Astrocyte (in vitro differentiated cells and primary cell): ENCODE data around the gene SHOC2. TPM values are rescaled to one million over a fixed set of nuclear protein-coding genes. Genes with fewer than 3 reads are reported as not detected.

ENCODE experiments used
- DNase-seq: peaks from one replicate; pipeline ENCODE4 v3.0.0-alpha.2; 2010; ENCODE audit warnings: low read depth
- FAIRE-seq: peaks from 2 replicates; lab custom pipeline; 2011; peaks lifted over from hg19 to GRCh38; lab: Jason Lieb, UNC
- H2AFZ ChIP-seq: 2 replicates; pipeline ENCODE4 v1.6.0; 2012; ENCODE audit warnings: low read depth, low read length, inconsistent platforms
- H3K27ac ChIP-seq: 2 replicates; pipeline ENCODE4 v1.5.1; 2011; ENCODE audit warnings: low read depth, low read length, inconsistent platforms
- H3K27me3 ChIP-seq: 2 replicates; pipeline ENCODE4 v1.6.0; 2011; ENCODE audit warnings: low read length, inconsistent platforms; ENCODE audit not compliant: insufficient read depth
- H3K36me3 ChIP-seq: 2 replicates; pipeline ENCODE4 v1.5.1; 2011; ENCODE audit warnings: low read length, inconsistent platforms; ENCODE audit not compliant: insufficient read depth
- H3K4me1 ChIP-seq: 2 replicates; pipeline ENCODE4 v1.5.1; 2011; ENCODE audit warnings: low read length, inconsistent platforms; ENCODE audit not compliant: insufficient read depth
- H3K4me2 ChIP-seq: 2 replicates; pipeline ENCODE4 v1.6.0; 2012; ENCODE audit warnings: low read length, inconsistent platforms
- H3K4me3 ChIP-seq: 2 replicates; pipeline ENCODE4 v1.5.1; 2011; ENCODE audit warnings: low read depth, mild to moderate bottlenecking, low read length, inconsistent platforms; ENCODE audit not compliant: insufficient read depth
- H3K79me2 ChIP-seq: 2 replicates; pipeline ENCODE4 v1.6.0; 2012; ENCODE audit warnings: mild to moderate bottlenecking, low read length, inconsistent platforms; ENCODE audit not compliant: insufficient read depth
- H3K9ac ChIP-seq: 2 replicates; pipeline ENCODE4 v1.6.0; 2012; ENCODE audit warnings: mild to moderate bottlenecking, low read length, inconsistent platforms
- H3K9me3 ChIP-seq: 2 replicates; pipeline ENCODE4 v1.5.1; 2012; ENCODE audit warnings: low read depth, mild to moderate bottlenecking, low read length, inconsistent platforms; ENCODE audit not compliant: insufficient read depth
- H4K20me1 ChIP-seq: 2 replicates; pipeline ENCODE4 v1.6.0; 2012; ENCODE audit warnings: low read length, inconsistent platforms; ENCODE audit not compliant: insufficient read depth
- H3K27ac Mint-ChIP-seq: one replicate; pipeline ENCODE4 v1.8.0; 2021; ENCODE audit warnings: mild to moderate bottlenecking, mixed read lengths; ENCODE audit not compliant: unreplicated experiment
- H3K27me3 Mint-ChIP-seq: one replicate; pipeline ENCODE4 v1.8.0; 2021; ENCODE audit warnings: low read depth, mixed read lengths; ENCODE audit not compliant: unreplicated experiment
- H3K36me3 Mint-ChIP-seq: one replicate; pipeline ENCODE4 v1.8.0; 2021; ENCODE audit warnings: low read depth, mixed read lengths; ENCODE audit not compliant: unreplicated experiment
- H3K4me1 Mint-ChIP-seq: one replicate; pipeline ENCODE4 v1.8.0; 2021; ENCODE audit warnings: low read depth, mixed read lengths; ENCODE audit not compliant: unreplicated experiment
- H3K4me3 Mint-ChIP-seq: one replicate; pipeline ENCODE4 v1.8.0; 2021; ENCODE audit warnings: mild to moderate bottlenecking, moderate library complexity, mixed read lengths; ENCODE audit not compliant: unreplicated experiment
- H3K9me3 Mint-ChIP-seq: one replicate; pipeline ENCODE4 v1.8.0; 2021; ENCODE audit warnings: mild to moderate bottlenecking, mixed read lengths; ENCODE audit not compliant: unreplicated experiment
- EZH2 ChIP-seq: IDR thresholded peaks from 2 replicates; pipeline ENCODE4 v1.6.1; 2012; ENCODE audit warnings: mild to moderate bottlenecking, low read length, inconsistent platforms; ENCODE audit not compliant: insufficient read depth
- total RNA-seq: library from RNA; stranded (reverse); gene quantifications from 2 replicates; pipeline ENCODE4 v1.2.1, GENCODE V29; 2021
- TF ChIP-seq, protein P1 (sequence below): IDR thresholded peaks from 2 replicates; pipeline ENCODE4 v1.5.1; 2011; ENCODE audit warnings: low read depth, mild to moderate bottlenecking, inconsistent platforms, low read length, moderate library complexity; ENCODE audit not compliant: insufficient read depth

SHOC2 gene
- total RNA-seq, 1 donor from 2014 or later, result 80.7 TPM

GRCh38 chr10:110946496-110946895, 27.1 kb downstream of the SHOC2 start:
- DNase-seq (no peak), FAIRE-seq (no peak)
- H3K36me3 Mint-ChIP-seq, result peaks cover 26% of the 10 kb centered on the region

DNA sequence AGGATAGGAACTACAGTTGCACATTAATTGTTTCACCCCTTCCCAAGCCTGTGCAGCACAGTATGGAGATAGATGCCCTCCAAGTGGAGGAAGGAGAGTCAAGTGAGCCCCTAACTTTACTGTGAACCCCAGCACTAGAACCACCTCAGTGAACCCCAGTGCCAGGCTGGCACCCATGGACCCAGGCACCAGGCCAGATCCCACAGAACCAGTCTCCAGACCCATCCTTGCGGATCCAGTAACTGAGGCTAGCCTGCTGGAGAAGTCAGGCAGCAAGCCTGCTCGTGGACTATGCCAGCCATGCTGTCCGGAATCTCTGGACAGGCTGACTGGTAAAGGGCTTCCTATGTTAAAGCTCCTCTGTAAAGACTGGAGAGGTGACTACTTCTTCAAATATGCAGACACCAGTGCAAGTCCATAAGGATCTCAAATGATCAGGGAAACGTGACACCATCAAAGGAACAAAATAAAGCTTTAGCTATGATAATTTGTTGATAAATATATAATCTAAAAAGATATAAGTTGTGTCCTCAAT, 27.7 kb downstream of the SHOC2 start:
- Mint-ChIP-seq H3K9me3 (no peaks in the 10 kb centered on the region), H3K27ac (peak overlapping the region; percentile 55), H3K27me3 (no peaks in the 10 kb centered on the region), H3K4me3 (peak overlapping the region; percentile 20), H3K4me1 (peaks cover 40% of the 10 kb centered on the region), H3K36me3 (peaks cover 28% of the 10 kb centered on the region)
- Histone ChIP-seq H3K4me1 (peaks cover 11% of the 10 kb centered on the region), H3K4me2 (peak overlapping the region; percentile 6), H3K27me3 (no peaks in the 10 kb centered on the region), H3K4me3 (no peak overlapping the region), H3K9me3 (no peaks in the 10 kb centered on the region), H3K9ac (no peak overlapping the region), H3K79me2 (peaks cover 78% of the 10 kb centered on the region), H2AFZ (no peak overlapping the region), H4K20me1 (peaks cover 52% of the 10 kb centered on the region), H3K36me3 (peaks cover 5% of the 10 kb centered on the region), H3K27ac (no peak overlapping the region)
- DNase-seq (peak; percentile 48), FAIRE-seq (no peak)
- TF ChIP-seq EZH2, result no peak

More at GRCh38 chr10:110946496-110946895, 27.1 kb downstream of the SHOC2 start:
- peak overlapping the region; percentile 6 for H3K4me2 ChIP-seq
- H3K9me3 ChIP-seq, result no peaks in the 10 kb centered on the region
- peaks cover 40% of the 10 kb centered on the region for H3K4me1 Mint-ChIP-seq
- H3K4me3 ChIP-seq, result no peak overlapping the region
- H3K27ac ChIP-seq, result no peak overlapping the region
- H3K27ac Mint-ChIP-seq, result peak overlapping the region; percentile 16
- H3K27me3 ChIP-seq, result no peaks in the 10 kb centered on the region
- H3K9ac ChIP-seq, result no peak overlapping the region
- no peaks in the 10 kb centered on the region for H3K9me3 Mint-ChIP-seq
- peaks cover 11% of the 10 kb centered on the region for H3K4me1 ChIP-seq
- TF ChIP-seq, protein P1, sequence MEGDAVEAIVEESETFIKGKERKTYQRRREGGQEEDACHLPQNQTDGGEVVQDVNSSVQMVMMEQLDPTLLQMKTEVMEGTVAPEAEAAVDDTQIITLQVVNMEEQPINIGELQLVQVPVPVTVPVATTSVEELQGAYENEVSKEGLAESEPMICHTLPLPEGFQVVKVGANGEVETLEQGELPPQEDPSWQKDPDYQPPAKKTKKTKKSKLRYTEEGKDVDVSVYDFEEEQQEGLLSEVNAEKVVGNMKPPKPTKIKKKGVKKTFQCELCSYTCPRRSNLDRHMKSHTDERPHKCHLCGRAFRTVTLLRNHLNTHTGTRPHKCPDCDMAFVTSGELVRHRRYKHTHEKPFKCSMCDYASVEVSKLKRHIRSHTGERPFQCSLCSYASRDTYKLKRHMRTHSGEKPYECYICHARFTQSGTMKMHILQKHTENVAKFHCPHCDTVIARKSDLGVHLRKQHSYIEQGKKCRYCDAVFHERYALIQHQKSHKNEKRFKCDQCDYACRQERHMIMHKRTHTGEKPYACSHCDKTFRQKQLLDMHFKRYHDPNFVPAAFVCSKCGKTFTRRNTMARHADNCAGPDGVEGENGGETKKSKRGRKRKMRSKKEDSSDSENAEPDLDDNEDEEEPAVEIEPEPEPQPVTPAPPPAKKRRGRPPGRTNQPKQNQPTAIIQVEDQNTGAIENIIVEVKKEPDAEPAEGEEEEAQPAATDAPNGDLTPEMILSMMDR, result no peak
- no peak for TF ChIP-seq EZH2
- no peak overlapping the region for H3K4me3 Mint-ChIP-seq
- peaks cover 5% of the 10 kb centered on the region for H3K36me3 ChIP-seq
- H3K27me3 Mint-ChIP-seq, result no peaks in the 10 kb centered on the region
- peaks cover 49% of the 10 kb centered on the region for H4K20me1 ChIP-seq
- H2AFZ ChIP-seq, result no peak overlapping the region
- peaks cover 77% of the 10 kb centered on the region for H3K79me2 ChIP-seq

- DNase-seq (no peak), FAIRE-seq (no peak)
- peaks cover 28% of the 10 kb centered on the region for H3K4me1 Mint-ChIP-seq
- H3K4me3 ChIP-seq, result no peak overlapping the region
- H3K9me3 Mint-ChIP-seq, result no peaks in the 10 kb centered on the region
- H3K9me3 ChIP-seq, result no peaks in the 10 kb centered on the region
- peaks cover 75% of the 10 kb centered on the region for H3K79me2 ChIP-seq
- H2AFZ ChIP-seq, result no peak overlapping the region
- H3K27me3 ChIP-seq, result no peaks in the 10 kb centered on the region
- peaks cover 9% of the 10 kb centered on the region for H3K4me1 ChIP-seq
- peaks cover 52% of the 10 kb centered on the region for H4K20me1 ChIP-seq
- no peak overlapping the region for H3K27ac ChIP-seq
- no peak overlapping the region for H3K4me3 Mint-ChIP-seq
- H3K27me3 Mint-ChIP-seq, result no peaks in the 10 kb centered on the region
- no peaks in the 10 kb centered on the region for H3K36me3 ChIP-seq
- no peak overlapping the region for H3K4me2 ChIP-seq
- TF ChIP-seq, protein P1, result no peak
- no peak for TF ChIP-seq EZH2
- H3K36me3 Mint-ChIP-seq, result peaks cover 13% of the 10 kb centered on the region
- no peak overlapping the region for H3K9ac ChIP-seq
- H3K27ac Mint-ChIP-seq, result no peak overlapping the region
Measured at GRCh38 chr10:110951381-110951780, 32.0 kb downstream of the SHOC2 start.
